Testis (tissue), 3 donors: ENCODE measurements around the gene CELSR2. TPM values are rescaled to one million over a fixed set of nuclear protein-coding genes. Genes with fewer than 3 reads are reported as not detected.

ENCODE experiments used
- DNase-seq: peaks from one replicate; pipeline ENCODE4 v3.0.0-alpha.2; 2019
- H3K27ac ChIP-seq, 2 donors: fragments of 200-600 bp; sonication (generic); one replicate each; pipeline ENCODE4 v1.5.1; 2019
- H3K27me3 ChIP-seq: fragments of 200-600 bp; sonication (generic); one replicate; pipeline ENCODE4 v1.5.1; 2019
- H3K36me3 ChIP-seq: fragments of 200-600 bp; sonication (generic); one replicate; pipeline ENCODE4 v1.5.1; 2017; ENCODE audit warnings: low read depth; ENCODE audit errors: missing control alignments
- H3K4me1 ChIP-seq: fragments of 200-600 bp; sonication (generic); one replicate; pipeline ENCODE4 v1.5.1; 2019
- H3K4me3 ChIP-seq, 2 donors: fragments of 200-600 bp; sonication (generic); one replicate each; pipeline ENCODE4 v1.5.1; 2017 to 2019
- H3K9me3 ChIP-seq: fragments of 200-600 bp; sonication (generic); one replicate; pipeline ENCODE4 v1.5.1; 2017
- POLR2A ChIP-seq: fragments of 450-650 bp; IDR thresholded peaks from one replicate; pipeline ENCODE4 v1.6.1; 2017; ENCODE audit warnings: antibody characterized with exemption, mild to moderate bottlenecking, moderate library complexity
- WGBS, 2 donors: methylation state at CpG; one replicate each; pipeline ENCODE4 v1.1.5; 2018; 5-methylcytosine and 5-hydroxymethylcytosine counted together
- intact Hi-C: fragments of 100-400 bp; cut with DNase I; formaldehyde crosslinking; loops from one replicate; pipeline ENCODE4 v1.15.1; 2023; ENCODE audit warnings: low total_unique reads
- polyA plus RNA-seq: library from polyadenylated mRNA; stranded (reverse); fragments of 350-450 nt; fragmentation: Illumina TruSeq; extraction: RNeasy Lipid Tissue Mini Kit (QIAGEN cat#74804); gene quantifications from one replicate; pipeline ENCODE4 v1.2.3, GENCODE V29; 2014; ENCODE audit warnings: low read depth, low replicate concordance; ENCODE audit not compliant: insufficient read depth
- total RNA-seq, 2 donors: library from RNA; depleted of rRNA; stranded (reverse); fragments of >200 nt; gene quantifications; one replicate each; pipeline ENCODE4 v1.2.3, GENCODE V29; 2016
- TF ChIP-seq, protein P1 (sequence below), 3 experiments: fragments of 450-650 bp in 2 of 3; fragments of 200-600 bp in 1 of 3; sonication (generic) in 1 of 3; IDR thresholded peaks; one replicate each; pipeline ENCODE4 v1.5.1; 2016 to 2019; ENCODE audit warnings: antibody characterized with exemption in 3 of 3, mild to moderate bottlenecking in 2 of 3, moderate library complexity in 1 of 3

The CELSR2 gene
- total and polyA plus RNA-seq, 3 donors from 2014 or later, result 59.6 to 140 (median 107) TPM

- intact Hi-C loops, result no loop called here
- Histone ChIP-seq H3K27me3 (no peaks in the 10 kb centered on the region), H3K27ac (no peak overlapping the region), H3K4me3 (no peak overlapping the region), H3K9me3 (no peaks in the 10 kb centered on the region), H3K4me1 (peaks cover 7% of the 10 kb centered on the region), H3K36me3 (no peaks in the 10 kb centered on the region)
- 84 to 88% methylated on average over 11 of the region's 11 CpGs for WGBS, 2 donors
- DNase-seq, result no peak
- TF ChIP-seq, protein P1, sequence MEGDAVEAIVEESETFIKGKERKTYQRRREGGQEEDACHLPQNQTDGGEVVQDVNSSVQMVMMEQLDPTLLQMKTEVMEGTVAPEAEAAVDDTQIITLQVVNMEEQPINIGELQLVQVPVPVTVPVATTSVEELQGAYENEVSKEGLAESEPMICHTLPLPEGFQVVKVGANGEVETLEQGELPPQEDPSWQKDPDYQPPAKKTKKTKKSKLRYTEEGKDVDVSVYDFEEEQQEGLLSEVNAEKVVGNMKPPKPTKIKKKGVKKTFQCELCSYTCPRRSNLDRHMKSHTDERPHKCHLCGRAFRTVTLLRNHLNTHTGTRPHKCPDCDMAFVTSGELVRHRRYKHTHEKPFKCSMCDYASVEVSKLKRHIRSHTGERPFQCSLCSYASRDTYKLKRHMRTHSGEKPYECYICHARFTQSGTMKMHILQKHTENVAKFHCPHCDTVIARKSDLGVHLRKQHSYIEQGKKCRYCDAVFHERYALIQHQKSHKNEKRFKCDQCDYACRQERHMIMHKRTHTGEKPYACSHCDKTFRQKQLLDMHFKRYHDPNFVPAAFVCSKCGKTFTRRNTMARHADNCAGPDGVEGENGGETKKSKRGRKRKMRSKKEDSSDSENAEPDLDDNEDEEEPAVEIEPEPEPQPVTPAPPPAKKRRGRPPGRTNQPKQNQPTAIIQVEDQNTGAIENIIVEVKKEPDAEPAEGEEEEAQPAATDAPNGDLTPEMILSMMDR (IDR thresholded peaks at IDR 0.05), result no peak
- TF ChIP-seq POLR2A, result no peak
These were observed 17.6 kb downstream of the CELSR2 start for GRCh38 chr1:109266965-109267364.

DNA sequence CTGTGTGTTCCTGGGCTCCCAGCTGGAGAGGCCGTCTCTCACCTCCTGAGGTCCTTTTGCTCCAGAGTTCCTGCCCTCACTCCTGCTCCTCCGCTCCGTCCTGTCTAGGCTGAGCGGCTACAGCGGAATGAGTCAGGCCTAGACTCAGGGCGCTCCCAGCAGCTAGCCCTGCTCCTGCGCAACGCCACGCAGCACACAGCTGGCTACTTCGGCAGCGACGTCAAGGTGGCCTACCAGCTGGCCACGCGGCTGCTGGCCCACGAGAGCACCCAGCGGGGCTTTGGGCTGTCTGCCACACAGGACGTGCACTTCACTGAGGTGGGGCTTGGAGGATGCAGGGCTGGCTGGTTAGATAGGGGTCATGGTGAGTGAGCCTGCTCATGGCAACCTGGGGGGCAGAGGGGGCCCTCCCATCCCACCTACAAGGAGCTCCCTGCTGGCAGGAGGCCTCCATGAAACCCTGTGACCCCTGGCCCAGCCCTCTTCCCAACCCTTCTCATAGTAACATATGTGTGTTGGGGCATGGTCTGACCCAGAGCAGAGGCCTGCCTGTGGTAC lies 18.5 kb downstream of the CELSR2 start:
- no peaks in the 10 kb centered on the region for H3K9me3 ChIP-seq
- no peaks in the 10 kb centered on the region for H3K27me3 ChIP-seq
- DNase-seq, result no peak
- no peak overlapping the region for H3K27ac ChIP-seq
- peaks cover 16% of the 10 kb centered on the region for H3K4me1 ChIP-seq
- H3K4me3 ChIP-seq, result no peak overlapping the region
- 93 to 97% methylated on average over 6 to 17 of the region's 17 CpGs for WGBS, 2 donors
- no peaks in the 10 kb centered on the region for H3K36me3 ChIP-seq
- TF ChIP-seq POLR2A, result no peak
- TF ChIP-seq, protein P1 (IDR thresholded peaks at IDR 0.05), result no peak
- intact Hi-C loops, result no loop called here

- Histone ChIP-seq H3K9me3 (no peaks in the 10 kb centered on the region), H3K36me3 (no peaks in the 10 kb centered on the region), H3K4me3 (no peak overlapping the region), H3K27me3 (no peaks in the 10 kb centered on the region), H3K4me1 (peaks cover 18% of the 10 kb centered on the region), H3K27ac (no peak overlapping the region)
- intact Hi-C loops, result no loop called here
- TF ChIP-seq, protein P1 (IDR thresholded peaks at IDR 0.05), result no peak
- TF ChIP-seq POLR2A, result no peak
- 96 to 98% methylated on average over 7 to 29 of the region's 29 CpGs for WGBS, 2 donors
- DNase-seq, result no peak
These were observed 19.3 kb downstream of the CELSR2 start for GRCh38 chr1:109268431-109269211.

GRCh38 chr1:109269212-109269980 lies 20.1 kb downstream of the CELSR2 start:
- Histone ChIP-seq H3K36me3 (no peaks in the 10 kb centered on the region), H3K4me1 (peaks cover 23% of the 10 kb centered on the region), H3K27ac (no peak overlapping the region), H3K27me3 (no peaks in the 10 kb centered on the region), H3K4me3 (no peak overlapping the region), H3K9me3 (no peaks in the 10 kb centered on the region)
- DNase-seq, result no peak
- TF ChIP-seq, protein P1 (IDR thresholded peaks at IDR 0.05), result no peak
- no peak for TF ChIP-seq POLR2A
- intact Hi-C loops, result no loop called here
- WGBS, 2 donors, result 91 to 95% methylated on average over 7 to 32 of the region's 33 CpGs
